HG02970 (cell line): Measurements from ENCODE around the gene CDK11B.

ENCODE experiments used
- ATAC-seq: cut with Tn5 transposase; IDR thresholded peaks from one replicate; pipeline ENCODE4 v1.9.1; 2021; ENCODE audit warnings: mild to moderate bottlenecking, moderate library complexity, moderate number of reproducible peaks; ENCODE audit not compliant: unreplicated experiment, low FRiP score

The CDK11B gene

DNA sequence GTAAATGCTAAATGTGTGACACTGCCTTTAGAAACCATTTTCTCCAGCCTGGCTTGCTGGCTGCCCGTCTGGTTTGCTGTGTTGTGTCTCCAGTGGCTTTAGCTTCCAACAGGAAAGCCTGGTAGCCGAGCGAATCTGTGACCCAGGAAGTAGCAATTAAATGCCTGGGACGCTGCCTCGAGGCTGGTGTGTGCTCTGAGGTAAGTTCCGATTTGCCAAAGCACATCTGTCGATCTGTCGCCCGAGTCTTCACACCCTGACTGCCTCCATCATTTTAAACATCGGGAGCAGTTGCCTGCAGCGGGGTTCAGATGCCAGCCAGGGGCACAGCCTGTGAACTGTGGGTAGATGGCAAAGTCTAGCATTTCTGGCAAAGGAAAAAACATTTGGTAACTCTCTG, 41.3 kb downstream of the CDK11B start:
- ATAC-seq: no peak

- ATAC-seq: no peak
These were observed 42.0 kb downstream of the CDK11B start for GRCh38 chr1:1616838-1617237.

GRCh38 chr1:1616045-1616790, 42.6 kb downstream of the CDK11B start:
- peak; percentile 13 for ATAC-seq

DNA sequence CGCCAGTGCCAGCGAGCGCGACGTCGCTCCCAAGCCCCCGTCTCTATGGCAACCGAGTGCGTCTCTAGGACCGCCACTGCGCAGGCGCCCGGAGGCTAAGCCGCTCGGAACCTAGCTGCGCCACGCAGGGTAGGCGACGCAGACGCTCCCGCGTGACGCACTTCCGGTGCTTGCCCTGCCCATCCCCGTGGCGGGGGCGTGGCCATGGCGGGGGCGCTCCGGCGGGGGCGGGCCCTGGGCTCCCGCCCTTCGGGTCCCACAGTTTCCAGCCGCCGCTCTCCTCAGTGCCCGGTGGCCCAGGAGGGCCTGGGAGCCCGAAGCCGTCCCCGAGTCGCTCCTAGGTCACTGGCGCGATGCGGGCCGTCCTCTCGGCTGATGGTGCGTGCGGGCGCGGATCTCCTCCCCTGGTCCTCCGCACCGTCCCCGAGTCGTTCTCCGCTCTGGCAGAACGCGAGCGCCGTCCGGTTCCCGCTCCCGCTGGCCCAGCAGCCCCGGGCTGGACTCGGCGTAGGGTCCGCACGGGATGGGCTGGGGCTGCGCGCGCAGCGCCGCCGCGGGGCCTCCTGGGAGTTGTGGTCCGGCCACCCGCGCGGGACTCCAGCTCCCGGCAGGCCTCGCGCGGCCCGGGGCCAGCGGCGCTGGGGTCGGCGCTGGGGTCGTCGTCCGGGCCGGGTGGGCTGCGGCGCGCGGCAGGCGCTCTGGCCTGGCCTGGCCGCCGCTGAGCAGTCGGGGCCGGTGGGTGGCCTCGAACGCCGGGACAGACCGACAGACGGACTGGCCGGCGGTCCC, 43.4 kb downstream of the CDK11B start, which contains the start of gene MIB2:
Gene MIB2, plus strand, starts transcription at position 245 of the 789 bp plus-strand sequence. CDS start 7,953 bp downstream, outside the sequence.
- ATAC-seq: peak; percentile 86

- no peak for ATAC-seq
These were observed 43.9 kb downstream of the CDK11B start for GRCh38 chr1:1614954-1615255.

DNA sequence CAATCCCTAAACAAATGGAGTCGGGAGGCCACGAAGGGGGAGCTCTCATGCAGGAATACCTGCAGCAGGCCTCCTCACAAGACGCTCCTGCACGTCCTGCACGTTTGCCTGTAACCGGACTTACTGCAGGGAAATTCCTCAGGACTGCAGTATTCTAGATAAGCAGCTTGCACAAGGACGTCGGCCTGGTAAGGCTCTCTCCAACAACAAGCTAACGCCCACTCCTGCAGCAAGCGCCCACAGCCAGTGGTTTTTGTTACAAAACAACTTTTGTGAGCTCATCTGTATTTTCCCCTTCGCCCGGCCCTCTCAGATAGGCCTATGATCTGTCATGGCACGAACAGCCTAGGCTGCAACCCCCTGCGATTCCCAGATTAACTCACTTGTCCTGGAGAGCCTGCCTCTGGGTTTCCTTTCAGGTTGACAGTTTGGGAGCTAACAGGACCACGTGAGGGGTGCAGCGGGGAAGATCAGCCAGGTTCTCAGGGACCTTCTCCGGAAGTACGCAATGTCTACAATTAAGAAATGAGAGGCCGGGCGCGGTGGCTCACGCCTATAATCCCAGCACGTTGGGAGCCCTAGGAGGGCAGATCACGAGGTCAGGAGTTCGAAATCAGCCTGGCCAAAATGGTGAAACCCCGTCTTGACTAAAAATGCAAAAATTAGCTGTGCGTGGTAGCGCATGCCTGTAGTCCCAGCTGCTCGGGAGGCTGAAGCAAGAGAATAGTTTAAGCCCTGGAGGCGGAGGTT, 44.4 kb downstream of the CDK11B start:
- no peak for ATAC-seq

- no peak for ATAC-seq
These were observed 45.2 kb downstream of the CDK11B start for GRCh38 chr1:1613509-1614082.

DNA sequence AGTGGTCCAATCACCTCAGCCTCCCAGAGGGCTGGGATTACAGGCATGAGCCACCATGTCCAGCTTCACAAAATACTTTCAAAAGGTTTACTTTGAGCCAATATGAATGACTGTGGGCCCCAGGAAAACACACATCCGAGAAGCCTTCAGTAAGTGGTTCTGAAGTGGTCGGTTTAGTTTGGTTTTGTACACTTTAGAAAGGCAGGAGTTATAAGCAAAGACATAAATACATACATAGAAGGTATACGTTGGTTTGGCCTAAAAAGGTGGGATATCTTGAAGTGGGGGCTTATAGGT, 46.8 kb downstream of the CDK11B start:
- no peak for ATAC-seq

- no peak for ATAC-seq
These were observed 48.0 kb downstream of the CDK11B start for GRCh38 chr1:1610796-1611195.

DNA sequence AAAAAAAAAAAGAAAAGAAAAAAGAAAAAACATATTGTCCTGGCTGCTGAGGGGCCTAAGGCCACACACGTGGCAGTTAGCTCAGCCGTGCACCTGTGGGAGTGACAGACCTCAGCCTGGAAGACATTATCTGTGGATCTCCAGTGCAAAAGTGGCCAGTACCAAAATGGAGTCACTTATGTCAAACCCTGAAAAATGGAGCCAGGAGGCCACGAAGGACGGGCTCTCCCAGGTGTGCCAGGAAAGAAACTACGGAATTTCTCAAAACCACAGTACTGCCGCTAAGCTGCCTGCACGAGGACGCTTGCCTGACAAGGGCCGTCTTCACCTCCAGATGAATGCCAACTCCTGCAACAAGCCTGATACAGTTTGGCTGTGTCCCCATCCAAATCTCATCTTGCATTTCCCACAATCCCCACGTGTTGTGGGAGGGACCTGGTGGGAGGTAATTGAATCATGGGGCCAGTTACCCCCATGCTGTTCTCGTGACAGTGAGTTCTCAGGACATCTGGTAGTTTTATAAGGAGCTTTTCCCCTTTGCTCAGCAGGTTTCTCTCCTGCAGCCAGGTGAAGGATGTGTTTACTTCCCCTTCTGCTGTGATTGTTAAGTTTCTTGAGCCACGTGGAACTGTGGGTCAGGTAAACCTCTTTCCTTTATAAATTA, 48.9 kb downstream of the CDK11B start:
- ATAC-seq: no peak

DNA sequence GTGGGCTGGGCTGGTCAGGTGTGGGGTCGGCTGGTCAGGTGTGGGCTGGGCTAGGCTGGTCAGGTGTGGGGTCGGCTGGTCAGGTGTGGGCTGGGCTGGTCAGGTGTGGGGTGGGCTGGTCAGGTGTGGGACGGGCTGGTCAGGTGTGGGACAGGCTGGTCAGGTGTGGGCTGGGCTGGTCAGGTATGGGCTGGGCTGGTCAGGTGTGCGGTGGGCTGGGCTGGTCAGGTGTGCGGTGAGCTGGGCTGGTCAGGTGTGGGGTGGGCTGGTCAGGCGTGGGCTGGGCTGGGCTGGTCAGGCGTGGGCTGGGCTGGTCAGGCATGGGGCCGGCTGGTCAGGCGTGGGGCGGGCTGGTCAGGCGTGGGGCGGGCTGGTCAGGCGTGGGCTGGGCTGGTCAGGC, 52.6 kb downstream of the CDK11B start:
- no peak for ATAC-seq

DNA sequence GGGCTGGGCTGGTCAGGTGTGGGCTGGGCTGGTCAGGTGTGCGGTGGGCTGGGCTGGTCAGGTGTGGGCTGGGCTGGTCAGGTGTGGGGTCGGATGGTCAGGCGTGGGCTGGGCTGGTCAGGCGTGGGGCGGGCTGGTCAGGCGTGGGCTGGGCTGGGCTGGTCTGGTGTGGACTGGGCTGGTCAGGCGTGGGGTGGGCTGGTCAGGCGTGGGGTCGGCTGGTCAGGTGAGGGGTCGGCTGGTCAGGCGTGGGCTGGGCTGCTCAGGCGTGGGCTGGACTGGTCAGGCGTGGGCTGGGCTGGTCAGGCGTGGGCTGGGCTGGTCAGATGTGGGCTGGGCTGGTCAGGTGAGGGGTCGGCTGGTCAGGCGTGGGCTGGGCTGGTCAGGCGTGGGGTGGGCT, 53.1 kb downstream of the CDK11B start:
- no peak for ATAC-seq

DNA sequence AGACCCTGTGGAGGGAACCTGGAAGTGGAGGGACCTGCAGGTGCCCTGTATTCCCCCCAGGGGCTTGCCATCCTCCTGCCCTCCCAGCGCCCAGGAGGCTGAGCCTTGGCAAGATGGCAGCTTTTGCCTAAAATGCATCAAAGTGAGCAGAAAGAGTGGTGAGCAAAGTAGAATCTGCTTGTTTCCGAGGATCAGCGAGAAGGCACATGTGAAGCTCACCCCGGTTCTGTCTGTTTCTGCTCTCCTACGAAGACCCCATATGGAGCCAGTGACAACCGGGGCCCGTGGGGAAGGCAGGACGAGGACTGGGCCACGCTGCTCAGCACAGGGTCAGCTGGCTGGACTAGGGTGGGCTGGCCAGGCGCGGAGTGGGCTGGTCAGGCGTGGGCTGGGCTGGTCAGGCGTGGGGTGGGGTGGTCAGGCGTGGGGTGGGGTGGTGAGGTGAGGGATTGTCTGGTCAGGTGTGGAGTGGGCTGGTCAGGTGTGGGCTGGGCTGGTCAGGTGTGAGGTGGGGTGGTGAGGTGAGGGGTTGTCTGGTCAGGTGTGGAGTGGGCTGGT, 53.7 kb downstream of the CDK11B start:
- ATAC-seq: no peak

DNA sequence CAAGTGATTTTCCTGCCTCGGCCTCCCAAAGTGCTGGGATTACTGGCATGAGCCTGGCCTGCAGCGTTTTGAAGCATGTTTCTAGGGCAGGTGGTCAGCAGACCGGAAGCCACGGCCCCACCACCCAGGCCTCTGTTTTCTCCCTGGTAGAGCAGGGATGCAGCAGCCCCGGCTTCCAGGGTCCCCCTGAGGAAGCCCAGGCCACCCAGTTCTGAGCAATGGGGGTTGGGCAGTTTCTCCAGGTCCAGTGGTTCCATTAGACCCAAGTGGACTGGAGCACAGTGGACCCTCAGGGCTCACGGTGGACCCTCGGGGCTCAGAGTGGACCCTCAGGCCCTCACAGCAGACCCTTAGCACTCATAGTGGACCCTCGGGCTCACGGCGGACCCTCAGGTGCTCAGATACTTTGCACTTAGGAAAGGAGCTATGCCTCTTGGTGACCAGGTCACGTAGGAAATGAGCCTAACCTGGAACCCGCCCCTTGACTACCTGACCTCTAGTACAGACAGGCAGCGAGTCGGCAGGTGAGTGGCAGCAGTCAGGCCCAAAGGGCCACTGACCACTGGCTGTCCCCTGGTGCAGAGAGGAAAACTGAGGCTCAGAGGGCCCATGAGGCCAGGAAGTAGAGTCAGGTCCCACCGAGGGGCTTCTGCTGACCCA, 54.3 kb downstream of the CDK11B start:
- no peak for ATAC-seq

- ATAC-seq: no peak
These were observed 55.0 kb downstream of the CDK11B start for GRCh38 chr1:1603671-1604373.

- no peak for ATAC-seq
These were observed 55.8 kb downstream of the CDK11B start for GRCh38 chr1:1602968-1603506.

DNA sequence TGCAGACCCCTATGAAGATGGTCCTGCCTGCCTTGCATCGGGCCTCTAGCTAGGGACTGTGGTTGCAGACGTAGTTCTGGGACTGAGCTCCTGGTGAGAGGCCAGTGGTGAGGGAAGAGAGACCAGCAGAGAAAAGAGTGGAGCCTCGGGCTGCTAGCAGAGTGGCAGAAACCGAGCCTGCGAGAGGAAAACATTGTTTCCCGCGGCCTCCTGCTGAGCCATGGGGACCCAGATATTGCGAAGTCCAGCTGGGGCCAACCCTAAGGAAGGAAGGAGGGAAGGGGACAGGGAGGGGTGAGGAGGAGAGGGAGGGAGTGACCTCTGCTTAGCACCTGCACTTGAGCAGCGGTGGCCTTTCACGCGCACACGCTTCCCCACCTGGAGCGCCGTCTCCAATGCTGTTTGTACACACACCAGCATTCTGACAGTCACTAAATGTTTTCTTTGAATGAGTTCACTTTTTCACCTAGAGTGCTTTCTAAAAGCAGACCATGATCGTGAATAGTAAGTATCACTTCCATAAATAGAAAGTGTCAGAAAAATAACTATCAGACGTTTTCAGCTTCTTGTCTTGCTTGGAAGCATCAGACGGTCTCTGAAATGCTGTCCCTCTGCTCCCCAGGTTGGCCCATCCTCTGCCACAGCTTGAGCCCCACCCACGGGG, 56.4 kb downstream of the CDK11B start:
- ATAC-seq: no peak

DNA sequence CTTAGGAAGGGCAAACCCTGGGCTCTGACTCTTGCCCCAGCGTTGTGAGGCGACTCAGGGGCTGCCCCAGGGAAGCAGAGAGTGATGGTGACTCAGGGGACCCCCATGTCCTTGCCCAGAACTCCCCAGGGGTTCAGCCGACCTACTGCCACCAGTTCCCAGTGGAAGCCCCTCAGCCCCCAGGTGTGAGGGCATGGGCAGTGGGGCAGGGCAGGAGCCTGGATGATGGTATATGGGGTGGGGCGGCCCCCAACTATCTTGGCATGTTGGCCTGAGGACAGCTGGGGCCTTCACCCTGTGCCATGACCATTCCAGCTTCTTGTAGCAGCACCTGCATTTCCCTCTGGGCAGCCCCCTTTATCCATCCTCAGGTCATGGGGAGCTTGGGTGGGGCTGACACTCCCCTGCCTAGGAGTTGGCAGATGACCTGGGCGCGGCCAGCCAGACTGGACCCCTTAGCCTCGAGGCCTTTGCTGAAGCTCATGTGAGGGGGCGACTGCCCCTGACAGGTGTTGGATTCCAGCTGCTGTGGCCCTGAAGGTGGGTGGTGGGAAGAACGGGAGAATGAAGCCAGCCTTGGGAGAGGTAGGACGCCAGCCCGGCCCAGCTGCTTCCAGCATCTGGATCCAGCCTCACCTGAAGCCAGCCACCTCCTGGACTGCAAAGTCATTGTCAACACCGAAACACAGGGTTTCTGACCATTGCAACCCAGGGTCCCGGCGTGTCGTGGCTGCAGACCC, 57.1 kb downstream of the CDK11B start:
- ATAC-seq: no peak
